ENCODE data around the gene ITPKB. TPM values are rescaled to one million over a fixed set of nuclear protein-coding genes. Genes with fewer than 3 reads are reported as not detected.
A peak's percentile ranks its signal among the peaks of the same experiment; 100 is the strongest.

The ITPKB gene
- total RNA-seq, 1 donor from 2014 or later = 29.4 TPM

DNA sequence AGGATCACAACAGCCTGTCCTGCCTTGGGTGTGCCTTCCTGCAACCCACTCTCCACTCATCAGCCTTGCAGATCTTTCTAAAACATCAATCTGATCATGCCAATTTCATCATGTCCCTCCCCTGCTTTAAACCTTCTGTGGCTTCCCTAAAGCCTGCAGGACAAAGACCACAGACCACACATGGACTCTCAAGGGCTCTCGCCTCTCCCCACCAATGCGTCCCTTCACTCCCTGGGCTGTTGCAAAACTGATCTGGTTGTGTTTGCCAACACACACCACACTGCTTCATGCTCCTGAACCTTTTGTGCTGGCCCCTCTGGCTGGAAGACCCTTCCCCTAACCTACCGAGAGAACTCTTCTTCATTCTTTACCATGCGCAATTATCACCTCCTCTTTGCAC is 72.4 kb downstream of the ITPKB start:
- no peak for DNase-seq (ENCODE audit: low spot score)

DNA sequence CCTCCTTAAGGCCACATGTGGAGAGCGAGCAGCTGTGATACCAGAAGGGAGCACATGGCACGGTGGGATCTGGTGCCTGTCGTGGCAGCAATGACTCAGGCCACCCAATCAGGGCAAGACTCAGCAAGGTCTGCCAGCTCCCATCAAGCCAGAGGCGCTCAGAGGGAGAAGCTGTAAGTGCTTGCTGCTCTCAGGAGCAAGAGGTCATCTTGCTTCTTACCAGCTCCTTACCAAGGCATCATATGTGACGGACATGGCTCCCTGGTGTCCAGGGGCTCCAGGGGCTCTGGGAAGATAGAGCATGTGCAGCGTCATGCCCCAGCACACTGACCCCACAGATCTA is 72.9 kb downstream of the ITPKB start:
- no peak for DNase-seq (ENCODE audit: low spot score)

DNA sequence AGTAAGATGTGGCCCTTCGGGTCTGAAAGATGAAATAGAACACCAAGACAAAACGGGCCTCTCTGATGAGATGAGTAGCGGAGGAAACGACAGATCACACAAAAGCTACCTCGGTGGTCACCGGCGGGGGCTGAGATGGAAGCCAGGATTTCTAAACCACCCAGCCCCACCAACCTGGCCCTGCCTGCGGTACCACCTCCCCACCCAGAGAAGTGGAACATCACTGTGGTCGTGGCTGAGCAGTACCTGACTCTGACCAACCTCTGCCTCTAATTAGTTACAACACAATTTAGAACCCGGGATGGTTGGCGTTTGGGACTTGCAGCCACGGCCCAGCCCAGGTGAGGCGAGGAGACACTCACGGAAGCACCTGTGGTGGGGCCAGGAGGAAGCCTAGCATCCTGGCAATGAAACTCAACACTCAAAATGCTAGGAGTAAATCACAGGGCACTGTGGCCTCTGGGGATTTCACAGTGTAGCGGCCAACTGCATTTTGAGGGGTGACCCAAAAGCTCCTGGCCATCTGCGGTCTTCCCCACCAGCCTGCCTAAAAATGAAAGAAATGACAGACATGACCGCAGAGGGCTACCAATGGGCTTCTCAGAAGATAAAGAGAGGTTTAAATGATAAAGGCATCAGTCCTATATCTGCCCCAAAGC is 73.4 kb downstream of the ITPKB start:
- no peak for DNase-seq (ENCODE audit: low spot score)

DNA sequence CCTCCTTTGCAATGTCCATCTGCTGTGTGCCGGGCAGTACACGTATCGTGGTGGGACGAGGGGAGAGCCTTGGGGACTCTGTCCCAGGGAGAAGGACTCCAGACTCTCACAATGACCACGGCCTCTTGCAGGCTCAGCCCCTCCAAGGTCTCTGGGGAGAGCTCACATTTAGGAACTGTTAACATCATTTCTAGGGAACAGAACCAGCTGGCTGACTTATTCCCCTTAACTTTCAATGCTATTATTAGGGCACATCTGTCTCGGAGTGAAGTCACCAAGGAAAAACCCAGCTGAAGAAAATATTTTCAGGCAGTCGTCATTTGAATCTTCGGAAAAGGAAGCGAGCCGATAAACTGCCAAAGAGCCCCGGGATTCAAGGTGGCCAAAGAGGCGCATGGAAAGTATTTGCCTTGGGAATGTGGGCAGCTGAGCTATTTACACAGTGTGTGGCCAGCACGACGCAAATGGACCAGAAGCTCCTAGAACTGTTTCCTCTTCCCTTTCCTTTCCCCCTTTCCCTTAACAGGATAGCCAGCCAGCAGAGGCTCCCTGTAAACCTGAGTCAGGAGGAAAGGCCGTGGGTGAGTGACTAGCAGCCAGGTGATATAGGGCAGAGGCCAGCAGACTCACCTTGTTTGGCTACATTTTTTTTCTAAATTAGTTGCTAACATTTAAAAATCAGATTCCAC is 74.5 kb downstream of the ITPKB start:
- no peak for DNase-seq (ENCODE audit: low spot score)

DNA sequence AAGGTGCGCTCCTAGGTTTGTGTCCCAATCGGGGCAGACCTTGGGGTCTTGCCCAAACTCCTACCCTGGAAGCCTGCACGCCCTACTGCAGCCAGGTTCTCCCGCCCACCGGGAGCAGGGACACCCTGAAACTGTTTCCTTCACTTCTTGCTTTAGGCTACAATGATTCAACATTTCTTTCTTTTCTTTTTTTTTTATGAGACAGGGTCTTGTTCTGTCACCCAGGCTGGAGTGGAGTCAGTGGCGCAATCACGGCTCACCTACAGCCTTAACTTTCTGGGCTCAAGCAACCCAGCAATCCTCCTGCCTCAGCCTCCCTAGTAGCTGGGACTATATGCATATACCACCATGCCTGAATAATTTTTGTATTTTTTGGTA is 75.8 kb downstream of the ITPKB start:
- DNase-seq (ENCODE audit: low spot score) = no peak

DNA sequence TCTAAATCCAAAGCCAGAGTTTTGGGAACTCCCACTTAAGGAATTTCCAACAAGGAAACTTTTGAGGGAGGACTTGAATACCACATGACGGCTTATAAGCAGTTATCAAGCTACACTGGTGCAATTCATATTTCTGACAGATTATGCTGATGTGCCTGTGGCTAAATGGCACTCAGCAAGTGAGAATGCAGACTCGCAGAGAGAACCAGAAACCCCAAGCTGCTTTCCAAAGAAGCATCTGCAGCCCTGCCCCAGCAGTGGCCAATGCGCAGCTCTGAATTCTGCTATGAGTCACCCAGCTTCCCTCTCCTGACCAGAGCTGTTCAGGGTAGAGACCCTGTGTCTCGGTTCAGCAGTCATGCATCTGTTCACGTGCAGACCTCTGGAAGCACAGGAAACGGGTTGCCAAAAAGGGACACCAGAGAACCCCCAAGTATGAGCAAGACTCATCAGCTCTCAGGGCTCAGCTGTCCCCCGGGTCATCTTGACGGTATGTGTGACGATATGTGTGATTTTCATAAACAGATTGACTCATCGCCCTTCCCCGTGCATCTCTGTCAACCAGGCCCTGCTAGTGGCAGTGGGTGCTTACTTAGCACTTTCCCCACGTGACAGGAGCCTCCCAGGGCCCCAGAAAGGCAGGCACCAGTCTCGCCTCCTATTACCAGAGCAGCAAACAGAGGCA is 76.3 kb downstream of the ITPKB start:
- peak; percentile 77 for DNase-seq (ENCODE audit: low spot score)

DNA sequence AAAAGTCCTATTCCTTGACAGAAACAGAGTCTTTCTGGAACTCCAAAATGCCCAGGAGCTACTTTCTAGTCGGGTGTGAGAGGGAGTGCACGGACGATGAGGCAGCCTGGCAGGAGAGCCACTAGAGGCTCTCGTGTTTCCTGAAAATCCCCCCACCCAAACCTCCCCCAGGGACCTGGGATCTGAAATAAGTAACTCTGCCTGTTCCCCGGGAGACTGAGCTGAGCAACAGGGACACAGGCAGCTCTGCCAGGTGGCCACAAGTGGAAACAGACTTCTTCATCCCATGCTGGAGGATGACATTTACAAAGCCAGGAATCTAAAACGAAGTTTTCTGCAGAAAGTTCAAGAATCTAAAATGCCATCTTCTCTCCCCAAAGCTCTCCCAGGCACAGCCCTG is 77.1 kb downstream of the ITPKB start:
- DNase-seq (ENCODE audit: low spot score) = no peak

DNA sequence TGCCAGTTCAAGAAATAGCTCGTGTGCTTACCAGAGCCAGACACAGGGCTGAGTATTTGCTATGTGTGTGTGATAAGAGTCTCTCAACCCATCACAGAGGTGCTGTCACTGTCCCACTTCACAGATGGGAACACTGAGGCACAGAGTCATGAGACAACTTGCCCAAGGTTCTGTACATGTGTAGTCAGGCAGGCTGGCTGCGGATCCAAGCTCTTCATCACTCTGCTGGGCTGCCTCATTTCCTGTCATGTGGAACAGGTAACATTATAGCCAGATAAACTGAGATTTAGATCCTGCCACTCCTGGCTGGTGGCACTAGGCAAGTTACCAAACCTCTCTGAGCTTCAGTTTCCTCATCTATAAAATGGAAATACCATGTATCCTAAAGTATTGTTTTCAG is 77.8 kb downstream of the ITPKB start:
- DNase-seq (ENCODE audit: low spot score) = no peak

DNA sequence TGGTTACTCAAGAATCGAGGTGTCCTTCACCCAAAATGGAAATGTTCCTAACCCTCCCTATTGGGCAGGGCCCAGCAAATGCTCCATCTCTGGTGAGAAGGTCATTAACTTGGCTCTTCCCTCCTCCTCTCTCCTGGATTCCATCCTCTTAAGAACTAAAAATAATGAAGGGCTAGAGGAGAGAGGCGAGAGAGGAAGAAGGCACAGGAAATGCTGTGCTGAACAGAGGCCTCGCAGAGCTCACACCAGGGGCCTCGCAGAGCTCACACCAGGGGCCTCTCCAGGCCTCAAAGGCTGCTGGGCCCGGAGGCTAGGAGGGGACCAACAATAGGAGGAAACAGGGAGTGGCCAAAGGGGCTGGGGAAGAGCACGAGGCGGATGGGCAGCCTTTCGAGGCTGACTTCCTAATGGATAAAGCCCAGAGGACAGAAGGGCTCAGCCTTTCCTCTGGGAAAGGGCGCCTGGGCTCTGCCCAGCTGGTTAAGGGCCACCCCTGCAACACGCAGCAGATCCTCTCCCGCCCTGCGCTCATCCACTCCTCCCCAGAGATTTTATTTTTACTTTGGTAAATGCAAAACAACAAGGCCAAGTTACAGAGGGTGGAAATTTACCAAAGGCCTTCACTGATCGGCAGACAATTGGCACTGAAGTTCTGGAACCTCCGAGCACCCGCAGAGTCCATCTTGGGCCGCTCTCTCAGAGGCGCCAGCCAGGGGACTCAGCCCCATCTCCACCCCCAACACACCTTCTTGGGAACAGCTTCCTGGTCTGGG is 78.5 kb downstream of the ITPKB start:
- no peak for DNase-seq (ENCODE audit: low spot score)

DNA sequence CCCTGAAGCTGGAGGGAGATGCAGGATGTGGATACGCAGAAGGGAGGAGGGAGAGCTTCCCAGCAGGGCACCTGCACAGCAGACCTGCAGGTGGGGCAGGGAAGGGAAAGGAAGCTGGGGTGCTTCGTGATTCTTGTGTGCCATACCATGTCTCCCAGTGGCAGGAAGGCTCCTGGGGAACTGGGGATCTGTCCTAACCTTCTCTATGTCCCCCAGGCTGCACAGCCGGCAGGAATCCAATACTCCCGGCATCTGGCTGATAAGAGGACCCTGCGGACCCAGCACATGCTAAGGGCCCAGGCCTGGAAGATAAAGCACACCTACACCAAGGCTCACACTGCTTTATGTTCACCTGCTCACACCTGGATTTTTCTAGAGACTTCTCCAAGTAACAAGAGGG is 79.4 kb downstream of the ITPKB start:
- no peak for DNase-seq (ENCODE audit: low spot score)

DNA sequence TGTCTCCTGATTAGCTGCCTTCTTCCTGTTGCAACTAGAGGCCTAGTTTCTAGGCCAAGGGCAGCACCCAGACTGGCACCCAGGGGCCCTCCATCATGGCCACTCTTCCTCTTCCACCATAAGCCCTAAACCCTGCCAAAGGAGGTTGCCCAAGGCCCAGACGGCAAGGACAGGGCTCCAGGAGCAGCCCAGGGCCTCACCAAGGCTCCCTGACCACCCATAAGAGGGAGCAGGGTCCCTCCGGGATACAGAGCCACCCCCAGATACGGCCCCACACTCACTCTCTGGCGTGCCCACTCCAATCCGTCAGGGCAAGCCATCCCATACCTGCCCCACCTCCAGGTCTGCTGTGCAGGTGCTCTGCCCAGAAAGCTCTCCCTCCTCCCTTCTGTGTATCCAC is 79.9 kb downstream of the ITPKB start:
- no peak for DNase-seq (ENCODE audit: low spot score)

DNA sequence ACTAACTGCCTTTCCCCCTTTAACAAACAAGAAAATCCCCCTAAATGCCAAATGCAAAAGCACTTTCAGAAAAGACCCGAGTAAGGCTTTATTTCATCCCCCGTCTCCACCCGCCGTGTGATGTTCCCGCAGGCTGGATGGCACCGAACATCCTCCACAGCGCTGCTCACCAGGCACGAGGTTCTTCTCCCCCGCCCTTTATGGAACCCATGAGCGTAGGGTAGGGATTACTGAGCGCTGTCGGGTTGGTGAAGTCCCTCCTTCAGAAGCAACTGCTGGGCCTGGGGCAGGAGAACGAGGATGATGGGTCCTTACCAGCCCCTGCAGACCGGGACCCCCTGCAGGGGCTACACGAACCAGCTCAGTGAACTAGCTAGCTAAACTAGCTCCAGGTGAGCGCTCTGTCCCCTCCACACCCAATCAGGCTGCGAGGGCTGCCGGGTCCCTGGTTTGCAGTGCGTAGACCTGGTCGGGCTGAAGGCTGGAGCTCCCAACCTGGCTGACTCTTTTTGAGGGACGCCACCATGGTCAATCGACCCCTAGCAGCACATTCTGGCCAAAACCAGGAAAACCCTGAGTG is 80.4 kb downstream of the ITPKB start:
- DNase-seq (ENCODE audit: low spot score) = no peak

DNA sequence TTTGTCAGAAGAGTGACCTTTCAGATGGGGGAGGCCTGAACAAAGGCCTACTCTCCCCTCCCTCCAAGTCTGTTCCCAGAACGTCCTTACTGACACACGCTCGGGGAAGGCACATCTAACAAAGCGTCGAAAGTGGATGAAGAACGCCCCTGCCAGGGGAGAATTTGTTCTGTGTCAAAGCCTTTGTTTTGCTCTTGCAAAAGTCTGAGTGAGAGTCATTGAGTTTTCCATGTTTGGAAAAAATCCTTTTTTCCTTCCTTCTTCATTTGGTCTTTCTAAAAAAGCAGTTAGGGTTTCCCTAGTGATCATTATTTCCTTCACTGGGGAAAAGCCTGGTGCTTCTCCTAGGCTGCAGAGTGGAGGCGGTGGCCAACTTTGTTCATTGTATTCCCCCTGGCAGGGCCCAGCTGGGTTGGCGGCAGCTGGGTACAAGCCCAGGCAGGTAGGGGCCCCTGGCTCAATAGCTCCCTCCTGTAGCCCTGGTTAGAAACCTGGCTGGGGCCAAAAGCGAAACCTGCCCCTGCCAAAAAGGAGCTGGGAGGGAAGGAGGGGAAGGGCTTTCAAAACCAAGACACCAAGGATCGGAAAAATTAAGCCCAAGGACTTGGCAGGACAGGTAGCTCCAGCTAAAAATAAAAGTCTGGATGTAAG is 81.1 kb downstream of the ITPKB start:
- no peak for DNase-seq (ENCODE audit: low spot score)

DNA sequence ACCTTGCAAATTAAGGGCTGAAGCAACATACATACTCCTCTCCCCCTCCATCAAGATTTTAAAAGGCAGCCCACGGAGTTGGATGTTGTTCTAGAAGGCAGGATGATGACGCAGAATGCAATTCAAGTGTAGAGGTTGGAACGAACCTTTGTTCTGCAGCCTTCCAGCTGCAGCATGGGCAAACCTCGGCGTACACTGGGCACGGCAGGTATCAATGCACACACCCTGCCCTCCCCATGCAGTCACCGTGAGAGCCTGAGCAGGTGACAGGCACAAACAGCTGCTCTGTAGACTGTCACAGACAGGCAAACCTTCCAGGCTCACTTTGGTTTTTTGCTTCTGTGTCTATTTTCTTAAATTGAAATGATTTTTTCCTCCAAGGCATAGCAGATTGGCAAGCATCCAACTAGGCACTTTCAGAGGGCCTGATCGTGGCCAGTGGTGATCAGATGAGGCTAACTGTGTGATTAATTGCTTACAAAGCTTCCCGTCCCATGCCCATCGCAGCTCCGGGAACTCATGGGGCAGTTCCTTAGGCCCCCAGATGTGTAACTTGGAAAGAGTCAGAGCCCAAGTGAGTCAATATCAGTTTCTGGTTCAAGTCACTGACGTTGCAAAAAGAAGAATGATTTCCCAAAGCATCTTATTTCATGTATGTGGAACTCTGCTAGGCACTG is 82.3 kb downstream of the ITPKB start:
- DNase-seq (ENCODE audit: low spot score) = no peak

DNA sequence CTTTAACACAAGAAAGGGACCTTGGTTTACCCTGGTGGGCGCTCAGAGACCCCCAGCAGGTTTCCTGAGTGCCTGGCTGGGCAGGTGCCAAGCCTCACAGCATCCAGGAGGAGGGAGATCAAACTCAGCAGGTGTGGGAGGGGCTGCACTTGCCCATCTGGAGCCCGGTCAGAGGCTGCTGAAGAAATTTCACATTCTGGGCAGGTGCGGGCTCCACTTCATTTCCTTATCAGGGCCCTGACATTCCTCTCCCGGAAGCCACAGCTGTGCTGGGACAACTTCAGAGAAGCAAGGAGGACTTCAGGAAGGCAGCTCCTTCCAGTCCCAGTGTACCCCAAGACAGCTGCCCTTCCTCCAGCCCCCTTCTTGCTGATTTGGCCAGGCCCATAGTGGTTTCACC is 82.9 kb downstream of the ITPKB start:
- DNase-seq (ENCODE audit: low spot score) = no peak

DNA sequence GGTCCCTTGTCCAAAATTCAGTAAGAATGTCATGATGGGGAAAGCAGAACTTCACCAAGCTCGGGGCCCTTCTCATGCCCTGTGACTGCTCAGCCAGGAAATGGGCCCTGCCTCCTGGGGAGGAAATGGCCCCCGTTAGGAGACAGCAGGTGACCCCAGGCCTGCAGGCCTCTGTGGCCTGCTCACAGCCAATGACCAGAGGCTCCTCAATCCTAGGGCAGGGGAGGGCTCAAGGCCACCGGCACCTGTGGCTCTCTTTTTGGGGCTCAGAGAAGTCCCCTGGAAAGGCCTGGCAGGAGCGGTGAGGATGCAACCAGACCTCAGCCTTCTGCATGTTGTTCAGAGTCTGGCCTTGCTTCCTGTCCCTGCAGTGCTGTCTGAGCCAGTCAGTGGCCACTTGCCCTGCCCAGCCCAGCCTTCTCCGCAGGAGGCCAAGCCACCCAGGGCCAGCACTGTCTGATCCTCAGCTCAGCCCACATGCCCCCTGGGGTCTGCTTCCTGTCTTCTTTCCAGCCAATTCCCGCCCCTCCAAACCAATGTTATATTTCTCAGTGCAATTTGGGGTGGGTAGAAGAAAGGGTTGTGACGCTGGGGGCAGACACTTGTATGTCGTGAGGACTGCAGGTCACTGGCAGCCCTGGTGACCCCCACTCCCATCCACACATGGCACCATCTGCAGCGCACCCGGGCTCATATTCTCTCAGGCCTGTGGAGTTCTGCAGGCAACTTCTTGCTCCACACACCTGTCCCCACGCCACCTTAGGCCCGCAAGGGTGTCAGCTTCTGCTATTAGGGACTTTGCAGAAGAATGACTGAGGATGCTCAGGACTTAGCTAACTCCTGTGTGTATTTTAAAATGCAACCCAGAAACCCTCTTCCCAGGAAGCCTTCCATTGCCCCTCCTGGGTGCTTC is 83.6 kb downstream of the ITPKB start:
- no peak for DNase-seq (ENCODE audit: low spot score)

DNA sequence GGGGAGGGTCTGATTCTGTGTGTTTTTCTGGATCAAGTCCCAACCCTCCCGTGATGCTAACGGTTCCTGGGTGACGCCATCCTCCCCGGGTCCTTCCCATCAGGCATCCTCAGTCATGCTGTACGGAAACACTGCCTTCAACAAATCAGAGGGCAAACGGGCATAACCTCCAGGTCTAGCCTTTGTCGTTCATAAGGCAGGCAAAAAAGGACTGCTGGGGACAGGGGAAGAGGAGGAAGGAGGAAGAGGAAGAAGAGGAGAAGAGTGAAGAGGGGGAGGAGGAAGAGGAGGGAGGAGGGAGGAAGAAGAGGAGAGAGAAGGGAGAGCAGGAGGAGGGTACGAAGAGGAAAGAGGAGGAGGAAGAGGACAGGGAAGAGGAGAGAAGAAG is 84.4 kb downstream of the ITPKB start:
- DNase-seq (ENCODE audit: low spot score) = no peak

DNA sequence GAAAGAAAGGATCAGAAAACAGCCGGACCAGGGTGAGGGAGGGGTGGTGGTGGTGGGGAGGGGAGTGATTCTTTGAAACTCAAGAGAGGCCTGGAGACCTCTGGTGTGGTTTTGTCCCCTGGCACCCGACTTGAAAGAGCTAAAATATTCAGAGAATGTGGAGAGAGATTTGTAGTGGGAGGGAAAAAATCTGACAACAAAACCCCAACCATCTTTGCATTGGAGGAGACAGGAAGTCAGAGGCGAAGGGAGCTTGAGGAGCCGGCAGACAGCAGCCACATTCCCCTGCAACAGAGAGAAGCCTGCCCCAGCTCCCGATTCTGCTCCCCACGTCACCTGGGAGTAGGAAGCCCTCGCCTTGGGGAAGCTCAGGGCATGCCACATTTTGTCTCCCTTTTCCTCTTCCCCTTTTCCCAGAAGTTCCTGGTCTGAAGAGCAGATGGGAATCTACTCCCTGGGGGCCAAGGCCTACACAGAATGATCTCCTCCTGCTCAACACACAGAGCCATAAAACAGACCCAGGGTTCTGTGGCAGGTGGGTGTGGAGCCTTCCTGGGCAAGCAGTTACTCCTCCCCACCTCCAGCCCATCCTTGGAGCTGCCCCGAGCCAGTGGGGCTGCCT is 84.9 kb downstream of the ITPKB start:
- no peak for DNase-seq (ENCODE audit: low spot score)

DNA sequence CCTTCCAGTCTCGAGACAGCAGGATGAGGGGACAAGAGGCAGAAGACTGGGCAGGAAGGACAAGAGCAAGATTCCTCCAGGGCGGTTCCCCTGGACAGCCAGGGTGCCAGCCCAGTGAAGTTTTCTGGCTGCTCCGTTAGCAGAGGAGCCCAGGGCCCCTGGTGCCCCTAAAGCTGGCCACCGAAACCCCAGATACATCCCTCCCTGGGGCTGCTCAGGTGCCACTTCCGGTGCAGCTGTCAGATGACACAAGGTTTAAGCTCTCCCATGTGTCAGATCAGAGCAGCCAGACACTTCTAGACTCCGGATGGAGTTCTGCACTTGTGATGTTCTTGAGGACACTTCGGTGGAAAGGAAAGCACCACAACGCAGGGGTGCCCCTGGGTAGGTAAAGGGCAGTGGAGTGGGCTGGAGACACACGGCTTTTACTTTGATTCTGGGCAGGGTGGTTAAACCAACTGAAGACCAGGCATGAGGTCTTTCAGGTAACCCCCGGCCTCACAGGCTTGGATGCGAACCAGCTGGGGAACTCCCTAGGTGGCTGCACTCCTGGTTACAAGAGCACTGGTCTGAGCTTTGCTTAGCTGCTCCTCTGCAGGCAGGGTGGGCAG is 85.7 kb downstream of the ITPKB start:
- DNase-seq (ENCODE audit: low spot score) = no peak

Measured in ureter (tissue), 1 donor.